ENCODE results near the gene TJAP1. TPM values are rescaled to one million over a fixed set of nuclear protein-coding genes. Genes with fewer than 3 reads are reported as not detected.

TJAP1 gene
- total RNA-seq, 1 donor from 2014 or later, result 24.1 TPM

- no peak for TF ChIP-seq CTCF (IDR thresholded peaks at IDR 0.05; ENCODE audit: borderline replicate concordance)
- H3K4me3 ChIP-seq, result no peak overlapping the region
- no peaks in the 10 kb centered on the region for H3K4me1 ChIP-seq
- no peak for DNase-seq
- H3K36me3 ChIP-seq, result peaks cover 82% of the 10 kb centered on the region
- no peaks in the 10 kb centered on the region for H3K9me3 ChIP-seq (replicated peaks)
- no peak overlapping the region for H3K27ac ChIP-seq (replicated peaks)
- intact Hi-C loops (cut with micrococcal nuclease), result no loop called here
- H3K27me3 ChIP-seq (ENCODE audit: low read depth), result no peaks in the 10 kb centered on the region
Measured at GRCh38 chr6:43541774-43542471, 64.6 kb downstream of the TJAP1 start.

- Histone ChIP-seq H3K27ac (replicated peaks) (no peak overlapping the region), H3K9me3 (replicated peaks) (no peaks in the 10 kb centered on the region), H3K36me3 (peaks cover 93% of the 10 kb centered on the region), H3K4me3 (no peak overlapping the region), H3K27me3 (ENCODE audit: low read depth) (no peaks in the 10 kb centered on the region), H3K4me1 (no peaks in the 10 kb centered on the region)
- intact Hi-C loops (cut with micrococcal nuclease), result no loop called here
- no peak for TF ChIP-seq CTCF (IDR thresholded peaks at IDR 0.05; ENCODE audit: borderline replicate concordance)
- no peak for DNase-seq
Measured at GRCh38 chr6:43544461-43544860, 67.1 kb downstream of the TJAP1 start.

GRCh38 chr6:43547222-43547621 is 69.9 kb downstream of the TJAP1 start:
- Histone ChIP-seq H3K36me3 (peaks cover 99% of the 10 kb centered on the region), H3K9me3 (replicated peaks) (no peaks in the 10 kb centered on the region), H3K27ac (replicated peaks) (no peak overlapping the region), H3K4me3 (no peak overlapping the region), H3K27me3 (ENCODE audit: low read depth) (no peaks in the 10 kb centered on the region), H3K4me1 (no peaks in the 10 kb centered on the region)
- no peak for TF ChIP-seq CTCF (IDR thresholded peaks at IDR 0.05; ENCODE audit: borderline replicate concordance)
- no peak for DNase-seq
- intact Hi-C loops (cut with micrococcal nuclease), result no loop called here

Small RNA genes lying within 50 kb of the gene (microRNA-seq; reads per million reads assigned to microRNA genes)
- not detected for gene MIR6780B

Other genes with a start within 250 kb of the TJAP1 start
- 27.7 TPM for gene DNPH1, start 248.1 kb upstream of the TJAP1 start, total RNA-seq
- 0.27 TPM for gene TTBK1, start 234.1 kb upstream of the TJAP1 start, total RNA-seq
- not detected for gene SLC22A7, start 179.3 kb upstream of the TJAP1 start, total RNA-seq
- gene CRIP3, start 168.7 kb upstream of the TJAP1 start, total RNA-seq, result 42.3 TPM
- gene ZNF318, start 107.9 kb upstream of the TJAP1 start, total RNA-seq, result 12.5 TPM
- gene ABCC10, start 50.0 kb upstream of the TJAP1 start, total RNA-seq, result 11.7 TPM
- 3.3 TPM for gene DLK2, start 22.0 kb upstream of the TJAP1 start, total RNA-seq
- 1.6 TPM for gene LRRC73, start 32.8 kb downstream of the TJAP1 start, total RNA-seq
- 69.9 TPM for gene YIPF3, start 39.4 kb downstream of the TJAP1 start, total RNA-seq
- gene POLR1C, start 39.5 kb downstream of the TJAP1 start, total RNA-seq, result 14.7 TPM
- gene XPO5, start 98.5 kb downstream of the TJAP1 start, total RNA-seq, result 20.3 TPM
- gene POLH, start 98.6 kb downstream of the TJAP1 start, total RNA-seq, result 7.9 TPM
- gene GTPBP2, start 151.7 kb downstream of the TJAP1 start, total RNA-seq, result 27.1 TPM
- gene MAD2L1BP, start 158.3 kb downstream of the TJAP1 start, total RNA-seq, result 27.6 TPM
- gene RSPH9, start 167.5 kb downstream of the TJAP1 start, total RNA-seq, result 0.08 TPM
- gene MRPS18A, start 210.2 kb downstream of the TJAP1 start, total RNA-seq, result 41.8 TPM

Measured in left ventricle myocardium inferior (tissue), 1 donor.